OCI-M1 (cell line): ENCODE measurements around the gene KCNJ1.

Source experiments
- DNase-seq: peaks from one replicate; lab custom pipeline; 2025; lab: John Stamatoyannopoulos, UW

Gene KCNJ1

DNA sequence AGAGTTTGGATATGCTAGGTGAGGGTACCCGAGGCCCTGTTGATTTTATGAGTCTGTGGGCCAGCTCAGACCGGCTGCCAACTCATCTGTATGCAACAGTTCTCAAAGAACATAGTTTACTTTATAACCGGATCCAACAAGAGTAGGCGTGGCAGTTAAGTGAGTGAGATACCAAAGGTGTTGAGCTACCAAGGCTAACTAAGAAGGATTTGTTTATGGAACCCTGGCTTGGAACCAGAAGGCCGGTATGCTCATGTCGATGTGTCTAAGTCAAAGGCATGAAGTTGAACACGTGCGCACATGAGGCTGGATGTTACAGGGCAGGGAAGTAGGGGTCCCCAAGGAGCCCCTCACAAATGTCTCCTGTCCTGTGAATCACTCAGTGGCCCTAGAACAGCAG lies at the start of gene KCNJ1:
TSS of gene KCNJ1 (minus strand) at position 20 of the 400 bp plus-strand sequence. CDS start 27,053 bp downstream, outside the sequence.
- DNase-seq, result no peak

DNA sequence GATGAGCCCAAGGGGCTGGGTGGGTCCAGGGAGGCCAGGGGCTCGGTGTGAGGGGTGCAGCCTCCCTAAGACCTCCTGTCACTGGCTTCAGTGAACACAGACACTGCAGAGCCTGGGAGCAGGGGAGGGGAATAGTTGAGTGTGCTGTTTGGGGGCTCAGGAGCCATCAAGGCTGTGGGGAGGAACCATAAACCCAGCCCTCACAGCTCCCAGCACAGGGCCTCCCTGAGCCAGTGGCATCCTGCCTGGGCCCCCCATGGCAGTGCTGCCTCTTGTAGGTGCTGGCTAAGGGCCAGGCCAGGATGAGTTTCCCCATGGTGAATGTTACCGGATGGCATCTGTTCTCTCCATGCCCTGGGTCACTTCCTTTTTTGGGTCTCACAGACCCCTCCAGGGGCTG lies 49.6 kb upstream of the KCNJ1 start:
- no peak for DNase-seq

DNA sequence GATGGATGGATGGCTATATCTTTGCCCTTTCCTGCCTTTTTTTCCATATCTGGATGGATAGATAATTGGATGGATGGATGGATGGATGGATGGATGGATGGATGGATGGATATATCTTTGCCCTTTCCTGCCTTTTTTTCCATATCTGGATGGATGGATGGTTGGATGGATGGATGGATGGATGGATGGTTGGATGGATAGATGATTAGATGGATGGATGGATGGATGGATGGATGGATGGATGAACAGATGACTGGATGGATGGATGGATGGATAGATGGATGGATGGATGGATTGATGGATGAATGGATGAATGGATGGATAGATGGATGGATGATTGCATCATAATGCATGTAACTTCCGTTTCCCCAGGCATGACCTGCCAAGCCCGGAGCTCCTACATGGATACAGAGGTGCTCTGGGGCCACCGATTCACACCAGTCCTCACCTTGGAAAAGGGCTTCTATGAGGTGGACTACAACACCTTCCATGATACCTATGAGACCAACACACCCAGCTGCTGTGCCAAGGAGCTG lies 49.0 kb upstream of the KCNJ1 start:
- no peak for DNase-seq

DNA sequence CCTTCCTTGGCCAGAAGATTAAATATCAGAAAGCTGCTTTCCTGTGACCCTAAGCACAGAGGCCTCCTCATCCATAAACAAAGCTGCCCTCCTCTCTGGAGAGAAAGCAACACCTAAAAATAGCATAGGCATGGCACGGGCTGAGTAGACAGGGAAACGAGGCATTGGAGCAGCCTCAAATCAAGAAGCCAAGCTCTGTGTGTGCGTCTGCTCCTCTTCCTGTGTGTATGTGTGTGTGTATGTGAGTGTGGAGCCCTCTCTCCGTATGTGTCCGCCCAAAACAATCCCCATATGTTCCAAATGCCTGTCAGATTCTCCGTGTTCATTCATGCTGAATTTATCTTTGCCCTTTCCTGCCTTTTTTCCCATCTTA lies 48.0 kb upstream of the KCNJ1 start:
- no peak for DNase-seq

DNA sequence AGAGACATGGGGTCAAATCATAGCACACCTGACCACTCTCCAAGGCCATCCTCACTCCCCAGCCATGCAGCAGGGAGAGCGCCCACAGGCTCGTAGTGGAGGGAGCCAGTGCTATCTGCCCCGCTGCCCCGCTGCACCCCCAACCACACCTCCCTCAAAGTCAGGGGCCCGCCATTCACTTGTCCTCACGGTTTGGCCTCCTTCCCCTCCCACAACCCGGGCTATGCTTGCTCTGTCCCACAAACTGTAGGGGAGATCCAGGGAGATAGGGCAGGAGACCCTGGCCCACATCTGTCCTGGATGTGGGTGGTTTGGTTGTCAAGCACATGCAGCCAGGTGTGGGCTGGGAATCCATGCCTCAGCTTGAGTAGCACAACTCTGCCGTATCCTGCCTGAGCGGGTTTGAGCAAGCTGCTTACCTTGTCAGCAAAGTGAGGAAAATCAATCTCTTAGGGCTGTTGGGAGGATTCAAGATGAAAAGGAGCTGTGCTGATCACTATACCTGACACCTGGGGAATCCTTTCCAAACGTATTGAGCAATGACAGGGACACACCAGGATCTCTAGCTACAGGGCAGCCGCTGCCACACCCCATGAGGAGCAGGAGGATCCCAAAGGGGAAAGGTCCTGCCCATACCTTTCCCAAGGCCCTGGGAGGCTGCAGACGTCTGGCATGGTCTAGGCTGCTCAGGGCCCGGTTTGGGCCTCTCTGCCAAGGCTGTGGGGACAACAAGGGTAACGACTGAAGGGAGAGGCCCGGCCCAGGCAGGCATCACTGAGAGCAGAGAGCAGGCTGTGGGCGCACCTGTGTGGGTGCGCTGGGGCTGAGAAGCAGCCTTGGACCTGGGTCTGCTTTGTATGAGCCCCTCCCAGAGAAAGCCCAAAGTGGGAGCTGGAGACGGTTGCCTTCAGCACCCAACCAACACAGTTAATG lies 47.4 kb upstream of the KCNJ1 start:
- no peak for DNase-seq

DNA sequence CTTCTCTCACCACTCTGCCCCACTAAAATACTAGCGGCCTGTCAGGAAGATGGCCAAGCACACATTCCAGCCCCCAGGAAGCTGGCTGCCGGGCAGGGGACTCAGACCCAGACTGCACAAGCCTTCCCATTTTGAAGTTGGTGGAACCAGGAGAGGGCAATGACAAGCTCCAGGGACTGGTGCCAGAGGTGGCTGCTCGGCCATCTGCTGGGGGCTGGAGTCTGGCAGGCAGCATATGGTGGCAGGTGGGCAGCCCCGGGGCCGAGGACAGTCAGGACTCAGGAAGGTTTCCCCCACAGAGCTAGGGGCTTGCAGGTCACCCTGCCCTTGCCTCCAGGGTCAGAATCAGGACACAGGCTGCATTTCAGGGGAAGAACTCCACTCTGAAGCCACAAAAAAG lies 46.7 kb upstream of the KCNJ1 start:
- DNase-seq, result no peak

DNA sequence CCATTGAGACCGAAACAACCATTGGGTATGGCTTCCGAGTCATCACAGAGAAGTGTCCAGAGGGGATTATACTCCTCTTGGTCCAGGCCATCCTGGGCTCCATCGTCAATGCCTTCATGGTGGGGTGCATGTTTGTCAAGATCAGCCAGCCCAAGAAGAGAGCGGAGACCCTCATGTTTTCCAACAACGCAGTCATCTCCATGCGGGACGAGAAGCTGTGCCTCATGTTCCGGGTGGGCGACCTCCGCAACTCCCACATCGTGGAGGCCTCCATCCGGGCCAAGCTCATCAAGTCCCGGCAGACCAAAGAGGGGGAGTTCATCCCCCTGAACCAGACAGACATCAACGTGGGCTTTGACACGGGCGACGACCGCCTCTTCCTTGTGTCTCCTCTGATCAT lies 44.6 kb upstream of the KCNJ1 start:
- DNase-seq, result no peak

DNA sequence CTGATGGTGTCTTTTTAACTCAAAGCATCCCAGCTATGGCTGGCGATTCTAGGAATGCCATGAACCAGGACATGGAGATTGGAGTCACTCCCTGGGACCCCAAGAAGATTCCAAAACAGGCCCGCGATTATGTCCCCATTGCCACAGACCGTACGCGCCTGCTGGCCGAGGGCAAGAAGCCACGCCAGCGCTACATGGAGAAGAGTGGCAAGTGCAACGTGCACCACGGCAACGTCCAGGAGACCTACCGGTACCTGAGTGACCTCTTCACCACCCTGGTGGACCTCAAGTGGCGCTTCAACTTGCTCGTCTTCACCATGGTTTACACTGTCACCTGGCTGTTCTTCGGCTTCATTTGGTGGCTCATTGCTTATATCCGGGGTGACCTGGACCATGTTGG lies 44.1 kb upstream of the KCNJ1 start:
- DNase-seq, result no peak

DNA sequence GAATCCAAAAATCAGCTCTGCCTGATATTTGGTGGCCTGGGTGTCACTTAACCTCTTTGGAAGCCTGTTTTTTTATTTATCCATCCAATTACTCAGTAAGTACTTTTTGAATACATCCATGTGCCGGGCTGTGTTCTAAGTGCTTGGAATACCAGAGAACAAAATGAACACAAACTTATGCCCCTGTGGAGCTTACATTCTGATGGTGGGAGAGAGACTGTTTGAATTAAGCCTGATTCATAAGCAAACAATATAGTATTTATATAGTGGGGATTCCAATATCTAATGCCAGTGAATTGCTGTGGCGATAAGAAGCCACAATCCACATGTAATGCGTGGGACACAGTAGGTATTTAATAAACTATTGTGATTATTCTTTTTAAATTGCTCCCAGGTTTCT lies 43.5 kb upstream of the KCNJ1 start:
- no peak for DNase-seq

DNA sequence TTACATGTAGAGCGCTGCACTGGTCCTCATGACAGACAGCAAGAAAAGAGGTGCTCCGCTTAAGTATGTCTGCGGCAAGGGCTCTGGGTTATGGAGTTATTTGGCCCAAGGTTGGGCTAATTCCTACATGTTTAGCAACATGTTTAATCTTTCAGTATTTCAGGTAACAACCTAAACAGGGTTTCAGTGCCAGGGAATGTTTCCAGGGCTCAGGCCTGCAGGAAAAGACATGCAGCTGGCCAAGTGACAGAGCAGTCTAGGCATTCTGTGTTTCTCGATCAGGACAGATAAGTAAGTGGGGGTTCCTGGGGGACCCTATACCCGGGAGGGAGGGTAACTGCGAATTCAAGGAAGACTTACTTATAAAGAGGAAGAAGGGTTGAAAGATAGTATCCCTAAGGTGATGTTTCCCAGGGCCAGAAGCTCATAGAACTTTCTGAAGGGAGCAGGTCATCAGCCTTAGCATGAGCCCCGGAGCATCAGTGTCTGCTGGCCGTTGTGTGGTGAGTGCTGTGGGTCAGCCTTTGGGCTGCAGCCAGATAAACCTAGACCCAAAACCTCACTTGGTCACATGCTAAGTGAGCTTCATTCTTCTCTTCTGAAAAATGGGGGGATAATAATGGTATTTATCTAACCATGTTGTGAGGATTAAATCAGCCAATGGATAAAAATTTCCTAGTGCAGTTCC lies 42.5 kb upstream of the KCNJ1 start:
- DNase-seq, result no peak

DNA sequence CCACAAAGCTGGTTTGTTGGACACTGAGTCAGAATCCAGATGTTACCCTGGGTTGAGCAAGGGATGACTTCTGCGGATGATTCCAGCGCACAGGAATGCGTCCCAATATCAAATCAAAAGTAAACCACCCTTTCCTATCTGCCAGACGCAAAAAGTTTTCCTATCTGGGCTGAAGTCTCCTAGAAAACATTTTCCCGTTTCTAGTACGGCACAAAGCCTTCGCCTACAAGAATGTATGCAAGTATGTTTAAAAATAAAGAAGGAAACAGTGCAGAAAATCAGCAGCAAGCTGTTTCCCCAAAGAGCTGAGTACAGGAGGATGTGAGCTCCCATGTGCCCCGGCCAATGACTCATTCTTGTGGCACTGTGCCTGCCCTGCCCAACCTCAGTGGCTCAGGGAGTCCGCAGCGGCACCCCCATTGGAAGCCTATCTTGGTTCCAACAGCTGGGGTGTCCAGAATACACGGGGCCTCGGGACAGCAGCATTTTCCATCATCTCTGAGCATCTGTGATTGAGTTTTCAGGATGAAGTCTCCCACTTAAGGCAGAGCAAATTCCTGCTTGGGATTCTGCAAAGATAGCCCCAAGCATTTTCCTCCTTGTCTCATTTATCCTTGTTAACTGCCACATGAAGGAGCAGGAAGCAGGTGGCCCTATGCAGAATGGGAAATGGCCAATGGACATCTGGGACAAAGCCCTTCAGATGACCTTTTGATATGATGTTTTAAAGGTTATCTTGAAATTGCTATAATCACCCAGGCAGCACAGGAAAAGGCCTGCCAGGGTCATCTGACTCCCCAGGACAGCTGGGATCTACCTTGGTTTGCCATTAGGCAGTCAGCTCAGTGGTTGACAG lies 41.5 kb upstream of the KCNJ1 start:
- no peak for DNase-seq

DNA sequence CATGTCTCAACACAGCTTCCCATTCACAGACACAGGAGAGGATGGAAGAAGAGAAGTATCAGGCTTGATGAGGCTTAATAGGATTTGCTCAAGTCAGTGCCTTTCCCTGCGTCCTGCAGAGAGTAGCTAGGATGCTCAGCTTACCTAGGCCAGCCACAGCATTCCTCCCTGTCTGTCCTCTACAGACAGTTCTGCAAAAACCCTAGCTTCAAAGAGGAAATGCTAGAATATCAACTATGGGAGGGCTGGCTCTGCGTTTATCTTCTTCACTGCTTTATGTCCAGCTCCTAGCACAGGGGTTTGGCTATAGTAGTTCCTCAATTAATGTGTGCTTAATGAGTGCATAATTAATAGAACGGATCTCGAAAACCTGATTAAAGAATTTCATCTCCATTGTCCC lies 40.5 kb upstream of the KCNJ1 start:
- no peak for DNase-seq

DNA sequence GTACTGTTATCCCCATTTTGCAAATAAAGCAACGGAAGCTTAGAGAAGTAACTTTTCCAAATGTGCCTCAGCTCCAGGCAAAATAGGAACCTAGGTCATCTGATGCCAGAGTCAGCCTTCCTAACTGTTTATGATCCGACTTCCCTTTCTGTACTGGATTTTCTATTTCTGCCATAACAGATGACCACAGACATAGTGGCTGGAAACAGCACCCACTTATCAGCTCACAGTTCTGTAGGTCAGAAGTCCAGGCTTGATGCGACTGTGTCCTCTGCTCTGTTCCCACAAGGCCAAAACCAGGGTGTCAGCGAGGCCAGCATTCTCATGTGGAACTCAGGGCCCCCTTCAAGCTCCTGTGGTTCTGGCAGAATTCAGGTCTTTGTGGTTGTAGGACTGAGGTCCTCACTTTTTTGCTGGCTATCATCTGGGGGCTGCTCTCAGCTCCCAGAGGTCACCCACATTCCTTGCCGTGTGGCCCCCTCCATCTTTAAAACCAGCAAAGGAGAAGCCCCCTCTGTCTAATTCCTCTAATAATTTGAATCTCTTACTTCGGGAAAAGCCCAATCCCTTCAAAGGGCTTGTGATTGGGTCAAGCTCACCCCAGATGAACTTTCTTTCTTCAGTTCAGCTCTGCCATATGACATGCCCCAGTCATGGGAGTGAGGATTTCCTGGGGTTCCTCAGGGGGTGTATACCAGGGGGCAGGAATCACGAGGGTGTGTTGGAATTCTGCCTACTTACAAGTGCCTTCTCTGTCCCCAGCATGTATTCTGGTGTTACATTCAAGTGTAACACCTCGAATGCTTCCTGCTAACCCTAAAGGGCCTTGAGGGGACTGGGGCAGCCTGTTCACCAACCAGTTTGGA lies 39.3 kb upstream of the KCNJ1 start:
- DNase-seq, result peak; percentile 56

DNA sequence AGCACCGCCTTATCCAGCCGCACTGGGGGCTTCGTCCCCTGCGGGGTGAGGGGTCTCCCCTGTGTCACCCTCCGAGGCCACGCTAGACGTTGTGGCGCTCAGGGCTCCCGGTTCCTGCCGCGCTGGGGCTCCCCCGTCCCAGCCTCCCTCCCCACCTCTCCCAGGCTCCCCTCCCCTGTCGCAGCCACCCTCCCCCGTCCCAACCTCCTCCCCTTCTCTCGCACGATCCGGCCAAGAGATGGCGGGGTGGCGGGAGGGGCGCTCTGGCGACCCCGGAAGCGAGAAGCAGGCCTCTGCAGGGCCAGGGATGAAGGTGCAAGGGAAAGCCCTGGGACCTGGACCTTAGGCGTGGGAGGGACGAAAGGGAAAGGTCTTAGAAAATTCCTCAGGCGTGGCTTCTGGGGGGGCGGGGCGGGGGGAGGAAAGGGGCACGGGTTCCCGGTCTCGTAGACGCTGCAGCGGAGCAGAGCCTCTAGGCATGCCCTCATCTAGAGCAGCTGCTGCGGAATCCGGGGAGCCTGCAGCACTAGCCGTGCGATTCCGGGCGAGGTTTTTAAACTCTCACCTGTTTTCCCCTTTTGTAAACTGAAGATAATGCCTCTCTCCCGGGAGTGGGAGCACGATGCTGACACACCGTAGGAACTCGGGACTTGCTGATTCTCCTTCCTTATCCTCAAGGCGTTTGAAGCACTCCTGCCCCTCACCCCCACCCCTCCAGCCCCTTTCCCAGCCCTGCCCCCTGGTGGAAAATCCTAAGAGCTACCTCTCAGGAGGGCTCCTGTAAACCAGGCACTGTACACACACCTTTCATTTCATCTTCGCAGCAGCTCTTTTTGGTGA lies 38.5 kb upstream of the KCNJ1 start:
- DNase-seq, result peak; percentile 67

DNA sequence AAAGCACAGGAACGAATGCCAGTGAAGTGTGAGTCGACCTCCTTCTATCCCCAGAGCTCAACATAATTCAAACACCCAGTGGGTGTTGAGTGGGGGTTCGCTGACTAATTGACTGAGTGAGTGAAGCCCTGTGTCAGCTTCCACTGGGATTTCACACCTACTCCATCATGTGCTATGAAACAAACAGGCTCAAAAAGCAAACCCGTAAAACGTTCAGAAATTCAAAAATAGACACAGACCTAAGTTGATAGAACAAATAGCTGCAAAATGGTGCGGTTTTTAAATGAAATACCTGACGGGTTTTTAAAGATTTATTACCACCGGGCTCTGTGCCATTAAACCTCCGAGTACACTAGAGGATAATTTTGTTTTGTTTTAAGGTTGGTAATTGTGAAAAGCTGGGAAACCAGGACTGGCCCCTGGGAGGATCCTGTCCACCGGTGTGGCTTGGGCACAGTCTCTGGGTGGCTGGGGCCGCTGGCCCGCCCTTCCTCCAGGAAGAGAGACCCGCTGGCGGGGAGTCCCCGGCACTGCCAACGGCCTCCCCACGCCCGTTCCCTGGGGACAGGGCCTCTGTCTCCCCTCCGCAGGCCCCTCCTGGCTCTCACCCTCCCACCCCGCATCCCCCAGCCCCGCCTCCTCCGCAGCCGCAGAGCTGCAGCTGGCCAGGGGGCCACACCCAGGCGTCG lies 37.7 kb upstream of the KCNJ1 start:
- DNase-seq, result peak; percentile 48

DNA sequence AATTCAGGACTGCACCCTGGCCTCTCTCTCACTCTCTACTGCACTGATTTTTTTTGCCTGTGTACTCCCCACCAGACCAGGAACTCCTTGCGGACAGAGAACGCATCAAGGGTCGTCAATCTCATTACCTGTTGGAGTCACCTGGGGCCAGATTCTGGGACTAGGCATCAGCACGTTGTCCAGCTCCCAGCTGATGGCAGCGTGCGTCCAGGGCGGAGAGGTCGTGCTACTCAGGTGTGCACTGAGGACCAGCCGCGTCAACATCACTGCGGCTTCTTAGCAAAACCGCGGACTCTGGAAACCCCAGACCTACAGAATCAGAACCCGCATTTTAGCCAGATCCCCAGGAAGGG lies 37.2 kb upstream of the KCNJ1 start:
- no peak for DNase-seq

DNA sequence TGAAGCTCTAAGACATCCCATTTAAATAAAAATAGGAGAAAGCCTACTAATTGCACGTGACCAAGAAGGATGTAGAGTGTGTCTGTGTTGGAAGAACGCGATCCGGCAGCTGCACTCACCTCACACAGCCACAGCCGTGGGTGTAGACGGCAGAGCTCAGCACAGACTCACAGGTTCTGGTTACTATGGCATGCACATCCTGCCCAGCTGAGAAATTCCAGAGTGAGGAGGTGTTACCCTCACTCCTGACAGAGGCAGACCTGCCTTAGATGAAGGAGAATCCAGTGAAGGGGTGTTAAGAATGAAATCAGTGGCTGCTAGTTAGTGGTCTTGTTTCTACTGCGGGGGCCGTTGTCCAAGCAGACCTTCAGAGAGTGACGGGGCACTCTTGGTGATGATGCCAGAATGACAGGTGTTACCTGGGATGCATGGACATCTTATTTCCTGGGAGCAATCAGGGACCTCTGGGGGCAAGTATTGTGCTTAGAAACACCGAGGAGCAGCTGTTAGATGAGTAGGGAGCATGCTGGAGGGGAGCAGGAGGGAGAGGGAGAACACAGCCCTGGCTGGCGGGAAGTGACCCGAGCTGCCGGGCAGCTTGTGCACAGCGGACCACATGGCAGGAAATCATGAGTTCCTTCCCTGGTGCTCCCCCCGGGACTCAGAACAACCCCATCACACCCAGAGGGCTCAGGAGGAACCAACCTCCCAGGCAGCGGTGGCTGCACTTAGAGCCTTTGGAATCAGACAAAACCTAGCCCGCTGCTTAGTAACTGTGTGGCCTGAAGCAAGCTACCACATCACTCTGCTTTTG lies 36.4 kb upstream of the KCNJ1 start:
- DNase-seq, result no peak

DNA sequence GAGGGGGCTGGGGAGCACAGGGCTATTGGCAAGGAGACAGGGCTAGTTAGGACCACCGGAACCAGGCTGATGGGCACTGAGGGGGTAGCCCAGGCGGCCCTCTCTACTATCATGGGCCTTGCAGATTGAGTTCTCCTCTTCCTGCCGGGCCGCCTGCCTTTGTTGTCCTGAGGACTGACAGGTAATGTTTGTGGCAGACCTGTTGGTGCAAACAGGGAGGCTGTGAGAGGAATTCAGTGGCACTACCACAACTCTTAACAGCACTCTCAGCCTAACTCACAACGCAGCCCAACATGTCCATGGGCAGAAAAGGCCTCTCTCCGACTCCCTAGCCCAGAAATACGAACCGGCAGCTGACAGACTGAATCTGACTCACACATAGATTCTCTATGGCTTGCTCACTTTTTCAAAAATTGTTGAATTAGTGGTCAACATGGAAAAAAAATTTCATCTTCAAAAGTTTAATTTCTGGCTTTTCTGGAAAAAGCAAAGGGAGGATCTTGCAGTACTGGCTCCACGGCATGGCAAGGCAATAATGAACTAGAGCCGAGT lies 35.5 kb upstream of the KCNJ1 start:
- no peak for DNase-seq
